Measurements from ENCODE around the gene C1orf141. TPM values are rescaled to one million over a fixed set of nuclear protein-coding genes. Genes with fewer than 3 reads are reported as not detected.
A peak's percentile ranks its signal among the peaks of the same experiment; 100 is the strongest.

The C1orf141 gene
- not detected for total RNA-seq

DNA sequence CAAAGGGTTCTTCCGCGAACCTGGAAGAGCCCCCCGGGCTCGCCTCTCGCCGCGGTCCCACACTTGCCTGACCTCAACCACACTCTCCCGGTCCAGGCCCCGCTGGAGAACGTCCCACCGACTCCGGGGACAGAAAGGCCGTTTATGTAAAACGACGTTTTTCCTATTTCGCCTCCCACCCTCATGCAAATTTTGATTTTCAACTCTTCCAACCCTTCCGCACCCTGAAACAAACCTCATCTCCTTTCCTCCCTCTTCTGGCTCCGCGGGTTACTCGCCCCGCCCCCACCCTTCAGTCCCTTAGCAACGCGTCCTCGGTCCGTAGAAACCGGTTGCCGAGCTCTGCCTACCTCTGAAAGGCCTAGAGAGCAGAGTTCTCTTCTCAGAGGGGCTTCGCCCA, at the start of gene C1orf141:
TSS of gene C1orf141 (minus strand) at position 276 of the 400 bp plus-strand sequence. CDS start 7,730 bp downstream, outside the sequence.
- Mint-ChIP-seq H3K27ac (no peak within 1 kb of the TSS), H3K4me1 (peaks cover 6% of the 10 kb centered on the region), H3K36me3 (ENCODE audit: low read depth) (no peaks in the 10 kb centered on the region), H3K27me3 (peaks cover 8% of the 10 kb centered on the region), H3K4me3 (peak within 1 kb of the TSS; percentile 50), H3K9me3 (no peaks in the 10 kb centered on the region)
- ChIA-PET CTCF (interaction anchor here (0.6 kb wide), 2 partner anchors 10 to 102 kb away, joined by 3 read pairs; no protein-coding TSS in a partner anchor), POLR2A (no interaction called here)
- DNase-seq = no peak

DNA sequence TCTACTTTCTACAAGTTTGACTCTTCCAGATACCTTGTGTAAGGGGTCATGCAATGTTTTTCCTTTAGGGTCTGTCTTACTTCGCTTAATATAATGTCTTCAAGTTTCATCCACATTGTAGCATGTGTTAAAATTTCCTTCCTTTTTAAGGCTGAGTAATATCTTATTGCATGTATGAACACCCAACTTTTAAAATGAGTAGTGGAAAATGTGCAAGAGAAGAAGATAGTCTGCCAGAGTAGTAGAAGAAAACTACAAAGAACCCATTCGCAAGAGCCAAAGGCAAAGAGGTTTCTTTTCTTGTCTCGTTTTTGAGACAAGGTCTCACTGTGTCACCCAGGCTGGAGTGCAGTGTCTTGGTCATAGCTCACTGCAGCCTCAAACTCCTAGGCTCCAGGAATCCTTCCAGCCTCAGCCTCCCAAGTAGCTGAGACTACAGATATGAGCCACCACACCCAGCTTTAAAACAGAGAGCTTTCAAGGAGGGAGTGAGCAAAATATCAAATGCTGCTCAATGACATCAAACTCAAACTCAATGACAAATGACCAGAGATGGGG, 40.8 kb upstream of the C1orf141 start:
- CTCF ChIA-PET = interaction anchor here (1.1 to 1.3 kb wide), 2 partner anchors 36 to 39 kb away, joined by 3 to 5 read pairs; no protein-coding TSS in a partner anchor
- Mint-ChIP-seq H3K4me3 (no peak overlapping the region), H3K4me1 (peaks cover 67% of the 10 kb centered on the region), H3K9me3 (peaks cover 7% of the 10 kb centered on the region), H3K27ac (peak overlapping the region; percentile 4), H3K36me3 (ENCODE audit: low read depth) (peaks cover 45% of the 10 kb centered on the region), H3K27me3 (peaks cover 5% of the 10 kb centered on the region)
- POLR2A ChIA-PET = interaction anchor here (2.0 kb wide), 1 partner anchor 14 kb away, joined by 8 read pairs; no protein-coding TSS in a partner anchor
- DNase-seq = no peak

DNA sequence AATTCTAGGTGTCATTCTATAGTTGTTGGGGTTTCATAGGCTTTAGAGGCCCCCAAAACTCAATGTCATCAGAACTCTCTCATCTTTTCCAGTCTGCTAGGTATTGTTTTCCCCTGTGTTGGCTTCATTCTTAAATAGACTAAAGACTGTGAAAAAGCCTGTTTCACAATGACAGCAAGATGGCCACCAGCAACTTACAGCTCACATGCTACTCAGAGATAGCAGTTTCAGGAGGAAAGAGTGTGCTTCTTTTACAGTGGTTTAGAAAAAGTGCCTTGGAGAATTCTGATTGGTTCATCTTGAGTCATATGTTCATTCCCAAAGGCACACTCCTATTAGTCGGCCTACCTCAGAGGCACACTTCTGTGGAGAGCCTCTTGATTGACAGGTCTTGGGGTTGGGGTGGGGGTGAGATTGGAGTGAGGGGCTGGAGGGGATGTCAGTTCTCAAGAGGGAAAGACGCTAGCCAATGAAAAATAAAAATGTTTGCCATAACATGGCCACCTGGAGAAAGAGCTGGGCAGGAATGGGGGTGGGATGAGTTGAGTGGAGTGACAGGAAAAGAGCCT, 40.0 kb upstream of the C1orf141 start:
- DNase-seq = no peak
- H3K4me3 Mint-ChIP-seq = no peak overlapping the region
- H3K36me3 Mint-ChIP-seq (ENCODE audit: low read depth) = peaks cover 42% of the 10 kb centered on the region
- H3K27me3 Mint-ChIP-seq = peaks cover 5% of the 10 kb centered on the region
- H3K4me1 Mint-ChIP-seq = peaks cover 69% of the 10 kb centered on the region
- ChIA-PET CTCF (no interaction called here), POLR2A (interaction anchor here (2.0 kb wide), 1 partner anchor 15 kb away, joined by 8 read pairs; no protein-coding TSS in a partner anchor)
- peak overlapping the region; percentile 55 for H3K27ac Mint-ChIP-seq
- peaks cover 7% of the 10 kb centered on the region for H3K9me3 Mint-ChIP-seq

DNA sequence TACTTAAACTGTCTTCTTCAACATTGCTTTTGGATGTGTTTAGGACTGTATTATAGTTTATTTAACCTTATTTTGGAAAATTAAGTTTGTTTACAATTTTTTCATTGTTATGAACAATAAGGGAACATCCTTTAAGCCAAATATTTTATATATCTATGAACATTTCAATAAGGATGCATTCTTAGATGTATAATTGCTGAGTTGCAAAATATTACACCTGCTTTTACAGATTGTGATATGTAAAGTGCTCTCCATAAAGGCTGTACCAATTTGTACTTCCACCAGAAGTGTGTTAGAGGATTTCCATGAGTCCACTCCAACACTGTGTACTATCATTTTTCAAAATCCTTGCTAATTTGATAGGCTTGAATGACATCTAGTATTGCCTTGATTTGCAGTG, 39.2 kb upstream of the C1orf141 start:
- ChIA-PET CTCF (no interaction called here), POLR2A (no interaction called here)
- Mint-ChIP-seq H3K27ac (no peak overlapping the region), H3K4me1 (peaks cover 68% of the 10 kb centered on the region), H3K36me3 (ENCODE audit: low read depth) (peaks cover 34% of the 10 kb centered on the region), H3K27me3 (no peaks in the 10 kb centered on the region), H3K9me3 (peaks cover 2% of the 10 kb centered on the region), H3K4me3 (no peak overlapping the region)
- DNase-seq = no peak

DNA sequence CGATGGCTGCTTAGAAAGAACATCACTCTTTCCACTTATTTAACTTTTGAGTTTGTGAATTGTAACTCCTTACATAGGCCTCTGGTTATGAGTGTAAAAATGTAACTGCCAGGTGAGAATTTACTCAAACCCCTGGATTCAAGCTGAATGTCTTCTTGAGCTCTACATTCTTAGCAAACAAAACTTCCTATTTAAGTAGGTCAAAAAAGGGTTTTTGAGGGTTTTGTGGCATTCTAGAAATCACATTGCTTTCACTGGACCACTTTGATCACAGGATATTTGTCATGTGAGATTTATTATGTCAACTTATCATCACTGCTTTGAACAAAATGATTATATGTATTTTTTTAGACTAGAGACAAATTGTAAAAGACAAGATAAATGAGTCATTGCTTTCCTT, 37.2 kb upstream of the C1orf141 start:
- Mint-ChIP-seq H3K9me3 (peaks cover 2% of the 10 kb centered on the region), H3K27ac (peak overlapping the region; percentile 82), H3K4me1 (peaks cover 68% of the 10 kb centered on the region), H3K4me3 (peak overlapping the region; percentile 55), H3K36me3 (ENCODE audit: low read depth) (peaks cover 26% of the 10 kb centered on the region), H3K27me3 (peaks cover 1% of the 10 kb centered on the region)
- no peak for DNase-seq
- ChIA-PET POLR2A (interaction anchor here (0.6 to 3.5 kb wide), 13 partner anchors 9 to 258 kb away, joined by 3 to 23 read pairs (median 10); partner anchors contain the start of gene SERBP1), CTCF (interaction anchor here (1.0 to 2.7 kb wide), 3 partner anchors 10 to 39 kb away, joined by 3 to 28 read pairs (median 7); no protein-coding TSS in a partner anchor)

DNA sequence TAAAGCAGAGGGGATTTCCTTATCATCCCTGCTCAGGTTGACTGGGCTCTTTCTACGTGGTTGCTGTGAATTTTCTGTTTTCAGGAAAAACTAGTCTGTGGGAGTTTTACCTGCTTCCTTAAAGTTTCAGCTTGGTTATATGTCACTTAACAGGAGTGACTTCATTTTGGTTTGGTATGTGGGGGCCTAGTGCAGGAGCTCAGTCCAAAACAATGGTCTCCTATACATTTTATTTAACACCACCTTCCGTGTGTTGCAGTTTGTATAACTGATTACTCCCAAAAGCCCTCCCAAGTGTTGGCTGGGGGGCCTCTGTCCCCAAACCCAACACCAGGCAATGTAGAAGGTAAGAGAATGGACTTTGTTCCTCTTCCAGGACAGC, 36.8 kb upstream of the C1orf141 start:
- H3K27me3 Mint-ChIP-seq = peaks cover 1% of the 10 kb centered on the region
- H3K9me3 Mint-ChIP-seq = peaks cover 2% of the 10 kb centered on the region
- peak overlapping the region; percentile 55 for H3K4me3 Mint-ChIP-seq
- POLR2A ChIA-PET = interaction anchor here (0.8 to 3.5 kb wide), 16 partner anchors 9 to 571 kb away, joined by 3 to 23 read pairs (median 7); partner anchors contain the start of genes SERBP1 and SLC35D1
- H3K27ac Mint-ChIP-seq = peak overlapping the region; percentile 82
- H3K4me1 Mint-ChIP-seq = peaks cover 66% of the 10 kb centered on the region
- peaks cover 22% of the 10 kb centered on the region for H3K36me3 Mint-ChIP-seq (ENCODE audit: low read depth)
- CTCF ChIA-PET = interaction anchor here (0.9 to 2.7 kb wide), 6 partner anchors 9 to 40 kb away, joined by 3 to 28 read pairs (median 4); no protein-coding TSS in a partner anchor
- no peak for DNase-seq

DNA sequence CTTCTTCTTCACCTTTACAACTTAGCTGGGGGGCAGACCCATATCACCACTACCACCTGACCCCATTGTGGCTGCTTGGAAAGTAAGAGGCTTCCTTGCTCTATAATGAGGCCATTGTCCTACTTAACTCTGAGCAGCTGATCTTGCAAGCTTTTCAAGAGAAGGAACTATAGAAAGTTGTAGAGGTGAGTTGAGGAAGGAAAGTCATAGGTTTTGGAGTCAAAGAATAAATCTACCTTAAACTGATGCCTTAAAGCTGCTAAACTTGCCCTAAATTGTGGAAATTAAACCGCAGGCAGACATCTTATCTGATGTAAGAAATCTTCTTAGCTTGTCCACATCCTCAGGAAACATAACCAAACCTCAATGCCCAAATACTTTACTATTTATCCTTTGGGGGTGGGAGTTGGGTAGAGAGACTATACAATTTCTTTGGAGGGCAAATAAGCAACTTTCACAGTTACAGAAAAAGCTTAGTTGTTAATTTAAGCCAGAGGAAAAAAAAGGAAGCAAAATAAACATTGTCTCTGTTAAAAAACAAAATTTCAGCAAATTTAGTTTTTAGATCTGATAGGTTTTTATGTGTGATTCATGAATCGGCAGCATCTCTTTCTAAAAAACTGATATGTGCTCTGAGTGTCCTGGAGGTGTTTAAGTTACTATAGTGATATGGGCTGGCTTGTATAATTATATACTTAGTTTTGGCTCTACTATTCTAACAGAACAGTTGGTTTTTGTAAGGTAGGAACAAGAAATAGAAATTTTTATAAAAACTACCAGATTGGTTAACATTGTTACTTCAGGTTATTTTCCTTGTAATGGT, 36.2 kb upstream of the C1orf141 start:
- POLR2A ChIA-PET = interaction anchor here (0.5 to 3.5 kb wide), 19 partner anchors 8 to 570 kb away, joined by 3 to 23 read pairs (median 7); partner anchors contain the start of genes SERBP1 and SLC35D1
- peaks cover under 1% of the 10 kb centered on the region for H3K9me3 Mint-ChIP-seq
- H3K27ac Mint-ChIP-seq = peak overlapping the region; percentile 82
- peaks cover 1% of the 10 kb centered on the region for H3K27me3 Mint-ChIP-seq
- H3K4me3 Mint-ChIP-seq = peak overlapping the region; percentile 55
- H3K36me3 Mint-ChIP-seq (ENCODE audit: low read depth) = peaks cover 19% of the 10 kb centered on the region
- peaks cover 68% of the 10 kb centered on the region for H3K4me1 Mint-ChIP-seq
- CTCF ChIA-PET = interaction anchor here (0.6 to 2.7 kb wide), 8 partner anchors 9 to 326 kb away, joined by 3 to 28 read pairs (median 4); no protein-coding TSS in a partner anchor
- peak; percentile 49 for DNase-seq

DNA sequence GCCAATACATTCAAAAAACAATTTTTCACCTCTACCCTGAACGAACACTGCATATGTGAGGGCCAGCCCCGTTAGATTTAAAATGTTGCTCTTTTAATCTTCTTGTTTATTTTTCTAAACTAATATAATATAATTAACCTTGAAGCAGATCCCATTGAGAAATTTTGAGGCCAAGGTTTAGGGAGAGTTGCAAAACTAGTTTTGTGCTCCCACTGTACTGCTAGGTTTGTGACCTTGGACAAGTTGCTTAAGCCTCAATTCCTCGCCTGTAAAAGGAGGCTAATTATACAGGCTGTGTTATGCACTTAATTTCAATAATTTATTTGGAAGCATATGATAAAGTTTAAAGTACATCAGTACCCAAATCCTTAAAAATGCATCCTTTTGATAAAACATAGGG, 35.2 kb upstream of the C1orf141 start:
- peaks cover 66% of the 10 kb centered on the region for H3K4me1 Mint-ChIP-seq
- DNase-seq = no peak
- H3K4me3 Mint-ChIP-seq = peak overlapping the region; percentile 37
- peaks cover 1% of the 10 kb centered on the region for H3K27me3 Mint-ChIP-seq
- peaks cover 13% of the 10 kb centered on the region for H3K36me3 Mint-ChIP-seq (ENCODE audit: low read depth)
- peak overlapping the region; percentile 82 for H3K27ac Mint-ChIP-seq
- POLR2A ChIA-PET = interaction anchor here (1.2 to 3.5 kb wide), 9 partner anchors 7 to 166 kb away, joined by 5 to 23 read pairs (median 11); partner anchors contain the start of gene SLC35D1
- H3K9me3 Mint-ChIP-seq = peaks cover 5% of the 10 kb centered on the region
- CTCF ChIA-PET = interaction anchor here (1.1 to 2.7 kb wide), 5 partner anchors 8 to 119 kb away, joined by 3 to 28 read pairs (median 6); no protein-coding TSS in a partner anchor

DNA sequence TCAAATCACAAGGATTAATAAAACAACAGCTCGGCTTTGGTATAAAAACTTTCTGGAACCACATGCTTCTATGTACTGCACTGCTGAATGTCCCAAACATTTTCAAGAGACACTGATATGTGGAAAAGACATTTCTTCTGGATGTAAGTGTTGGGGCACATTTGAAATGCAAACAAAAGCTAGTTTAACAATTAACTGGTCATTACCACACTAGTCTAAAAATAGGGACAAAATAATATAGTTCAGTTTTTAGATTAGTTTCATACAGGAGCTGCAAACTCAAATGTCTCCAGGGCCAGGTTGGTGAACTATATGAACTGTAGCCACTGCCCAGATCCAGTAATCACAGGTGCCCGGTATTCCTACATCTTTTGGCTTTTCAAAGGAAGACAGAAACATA, 34.7 kb upstream of the C1orf141 start:
- Mint-ChIP-seq H3K27ac (peak overlapping the region; percentile 48), H3K4me3 (peak overlapping the region; percentile 37), H3K9me3 (peaks cover 5% of the 10 kb centered on the region), H3K4me1 (peaks cover 67% of the 10 kb centered on the region), H3K27me3 (peaks cover 1% of the 10 kb centered on the region), H3K36me3 (ENCODE audit: low read depth) (peaks cover 10% of the 10 kb centered on the region)
- DNase-seq = no peak
- ChIA-PET CTCF (interaction anchor here (1.5 to 1.9 kb wide), 2 partner anchors 44 to 45 kb away, joined by 4 to 6 read pairs; no protein-coding TSS in a partner anchor), POLR2A (interaction anchor here (1.9 to 3.5 kb wide), 4 partner anchors 20 to 164 kb away, joined by 5 to 23 read pairs (median 13); no protein-coding TSS in a partner anchor)

DNA sequence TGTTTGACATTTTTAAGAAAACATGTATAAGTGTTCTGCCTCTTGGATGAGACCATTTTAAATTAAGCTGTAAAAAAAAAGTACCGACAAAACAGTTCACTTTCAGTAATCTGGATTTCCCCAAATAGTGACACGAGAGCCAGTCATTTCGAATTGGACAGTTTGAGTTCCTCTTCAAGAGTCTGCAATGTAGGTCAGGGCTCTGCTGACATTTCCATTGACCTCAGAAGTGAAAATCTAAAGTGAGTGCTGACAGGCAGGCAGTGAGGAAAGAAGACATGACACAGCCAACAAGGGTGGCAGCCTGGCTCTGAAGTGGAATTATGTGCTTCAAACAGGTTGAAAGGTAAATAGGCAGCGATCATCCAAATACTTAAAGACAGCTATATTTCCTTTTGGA, 31.4 kb upstream of the C1orf141 start, which contains the start of gene IL23R:
TSS of gene IL23R (plus strand) at position 259 of the 400 bp plus-strand sequence. CDS start 1,667 bp downstream, outside the sequence.
- Mint-ChIP-seq H3K4me1 (peaks cover 59% of the 10 kb centered on the region), H3K4me3 (peak within 1 kb of the TSS; percentile 72), H3K9me3 (peaks cover 5% of the 10 kb centered on the region), H3K27ac (peak within 1 kb of the TSS; percentile 81), H3K27me3 (peaks cover 1% of the 10 kb centered on the region), H3K36me3 (ENCODE audit: low read depth) (peaks cover 4% of the 10 kb centered on the region)
- ChIA-PET CTCF (interaction anchor here (0.6 to 2.4 kb wide), 2 partner anchors 47 to 441 kb away, joined by 3 to 10 read pairs; no protein-coding TSS in a partner anchor), POLR2A (interaction anchor here (0.7 to 3.4 kb wide), 10 partner anchors 17 to 264 kb away, joined by 3 to 13 read pairs (median 4); partner anchors contain the start of genes SERBP1 and SLC35D1)
- peak; percentile 57 for DNase-seq

DNA sequence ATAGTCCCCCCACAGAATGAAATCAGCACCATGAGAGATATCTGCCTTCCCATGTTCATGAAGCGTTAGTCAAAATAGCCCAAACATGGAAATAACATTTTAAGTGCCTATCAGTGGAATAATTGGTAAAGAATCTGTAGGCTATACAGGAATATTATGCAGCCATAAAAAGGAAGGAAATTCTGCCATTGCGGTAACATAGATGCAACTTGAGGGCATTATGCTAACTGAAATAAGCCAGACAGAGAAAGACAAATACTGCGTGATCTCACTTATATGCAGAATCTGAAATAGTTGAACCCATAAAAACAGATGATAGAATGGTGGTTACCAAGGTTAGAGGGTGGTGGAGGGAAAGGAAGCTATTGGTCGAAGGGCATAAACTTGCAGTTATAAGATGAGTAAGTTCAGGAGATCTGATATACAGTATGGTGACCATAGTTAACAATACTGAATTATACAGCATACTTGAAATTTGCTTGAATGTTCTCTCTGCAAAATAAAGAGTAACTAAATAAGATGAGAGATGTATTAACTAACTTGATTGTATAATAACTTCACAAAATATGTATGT, 30.8 kb upstream of the C1orf141 start:
- Mint-ChIP-seq H3K9me3 (peaks cover 5% of the 10 kb centered on the region), H3K27me3 (peaks cover 1% of the 10 kb centered on the region), H3K4me3 (no peak overlapping the region), H3K4me1 (peaks cover 52% of the 10 kb centered on the region), H3K27ac (peak overlapping the region; percentile 81), H3K36me3 (ENCODE audit: low read depth) (peaks cover 4% of the 10 kb centered on the region)
- DNase-seq = no peak
- ChIA-PET POLR2A (interaction anchor here (0.7 to 3.4 kb wide), 8 partner anchors 17 to 265 kb away, joined by 3 to 13 read pairs (median 4); partner anchors contain the start of genes SERBP1 and SLC35D1), CTCF (interaction anchor here (0.6 to 2.4 kb wide), 3 partner anchors 21 to 440 kb away, joined by 3 to 10 read pairs (median 4); no protein-coding TSS in a partner anchor)

All from activated CD4-positive, alpha-beta memory T cell treated with anti-CD3 and anti-CD28 coated beads, Interleukin-2, amount 10 ng/mL, durations not matched to agents 7 days and 5 days (primary cell).